GM23338 (cell line): ENCODE data around the gene FIGN. TPM values are rescaled to one million over a fixed set of nuclear protein-coding genes. Genes with fewer than 3 reads are reported as not detected.

Experiments used
- ATAC-seq: fragments of 200-7000 bp; cut with Tn5 transposase; 3 replicates; pipeline ENCODE4 v1.9.1; 2020
- DNase-seq: peaks from one replicate; pipeline ENCODE4 v3.0.0-alpha.2; 2015; ENCODE audit warnings: low spot score
- H2AFZ ChIP-seq: fragments of 200-600 bp; sonication (generic); 2 replicates; pipeline ENCODE4 v1.8.0; 2016; ENCODE audit warnings: antibody characterized with exemption, mild to moderate bottlenecking, moderate library complexity
- H3F3A ChIP-seq: fragments of 200-600 bp; sonication (generic); replicated peaks from 2 replicates; pipeline ENCODE4 v1.8.0; 2017; ENCODE audit warnings: antibody characterized with exemption, mixed run types, low read depth
- H3K27ac ChIP-seq: fragments of 200-600 bp; sonication (generic); 2 replicates; pipeline ENCODE4 v1.6.1; 2016; ENCODE audit warnings: low read depth
- H3K27me3 ChIP-seq: fragments of 200-600 bp; sonication (generic); 2 replicates; pipeline ENCODE4 v1.8.0; 2016; ENCODE audit warnings: mild to moderate bottlenecking, mixed run types, moderate library complexity; ENCODE audit not compliant: insufficient read depth
- H3K36me3 ChIP-seq: fragments of 200-600 bp; sonication (generic); 2 replicates; pipeline ENCODE4 v1.8.0; 2016; ENCODE audit warnings: mild to moderate bottlenecking; ENCODE audit not compliant: insufficient read depth
- H3K4me1 ChIP-seq: fragments of 200-600 bp; sonication (generic); 2 replicates; pipeline ENCODE4 v1.8.0; 2016; ENCODE audit warnings: mild to moderate bottlenecking, moderate library complexity; ENCODE audit not compliant: insufficient read depth
- H3K4me2 ChIP-seq: fragments of 200-600 bp; sonication (generic); 2 replicates; pipeline ENCODE4 v1.7.1; 2017; ENCODE audit warnings: mixed run types
- H3K4me3 ChIP-seq: fragments of 200-600 bp; sonication (generic); 2 replicates; pipeline ENCODE4 v1.6.1; 2016; ENCODE audit warnings: mixed run types
- H3K79me2 ChIP-seq: fragments of 200-600 bp; sonication (generic); replicated peaks from 2 replicates; pipeline ENCODE4 v1.8.0; 2017; ENCODE audit warnings: mild to moderate bottlenecking; ENCODE audit not compliant: insufficient read depth
- H3K9me2 ChIP-seq: fragments of 200-600 bp; sonication (generic); 2 replicates; pipeline ENCODE4 v1.8.0; 2017; ENCODE audit not compliant: insufficient read depth
- H4K20me1 ChIP-seq: fragments of 200-600 bp; sonication (generic); replicated peaks from 2 replicates; pipeline ENCODE4 v1.8.0; 2017; ENCODE audit warnings: mild to moderate bottlenecking; ENCODE audit not compliant: insufficient read depth
- H3K27ac Mint-ChIP-seq: 2 replicates; pipeline ENCODE4 v1.8.0; 2020; ENCODE audit warnings: inconsistent platforms, mild to moderate bottlenecking, moderate library complexity, mixed read lengths
- H3K27me3 Mint-ChIP-seq: 3 replicates; pipeline ENCODE4 v1.8.0; 2022; ENCODE audit warnings: low read depth, mild to moderate bottlenecking, moderate library complexity, mixed read lengths, inconsistent platforms; ENCODE audit not compliant: insufficient read depth, poor library complexity
- H3K36me3 Mint-ChIP-seq: 3 replicates; pipeline ENCODE4 v1.8.0; 2021; ENCODE audit warnings: low read depth, mild to moderate bottlenecking, inconsistent platforms, moderate library complexity, mixed read lengths
- H3K4me1 Mint-ChIP-seq: 3 replicates; pipeline ENCODE4 v1.8.0; 2020; ENCODE audit warnings: mild to moderate bottlenecking, inconsistent platforms, mixed read lengths
- H3K4me3 Mint-ChIP-seq: 3 replicates; pipeline ENCODE4 v1.8.0; 2021; ENCODE audit warnings: moderate library complexity, mild to moderate bottlenecking, inconsistent platforms, mixed read lengths
- H3K9me3 Mint-ChIP-seq: 3 replicates; pipeline ENCODE4 v1.8.0; 2020; ENCODE audit warnings: moderate library complexity, mild to moderate bottlenecking, inconsistent platforms, mixed read lengths
- CREB1 ChIP-seq: fragments of 250-450 bp; sonication (Bioruptor Pico); IDR thresholded peaks from 2 replicates; pipeline ENCODE4 v1.5.0; 2020; ENCODE audit warnings: low read depth, mild to moderate bottlenecking, moderate library complexity
- ETS1 ChIP-seq: IDR thresholded peaks from 2 replicates; pipeline ENCODE4 v1.6.1; 2016; ENCODE audit warnings: antibody characterized with exemption
- EZH2 ChIP-seq: fragments of 200-600 bp; sonication (generic); IDR thresholded peaks from one replicate; pipeline ENCODE4 v1.8.0; 2017; ENCODE audit warnings: antibody characterized with exemption, mild to moderate bottlenecking, low read depth; ENCODE audit not compliant: unreplicated experiment
- EZH2phosphoT487 ChIP-seq: fragments of 200-600 bp; sonication (generic); IDR thresholded peaks from one replicate; pipeline ENCODE4 v1.8.1; 2018; ENCODE audit warnings: antibody characterized with exemption; ENCODE audit not compliant: unreplicated experiment
- JUNB ChIP-seq: IDR thresholded peaks from one replicate; pipeline ENCODE4 v1.6.1; 2016; ENCODE audit warnings: antibody characterized with exemption; ENCODE audit not compliant: unreplicated experiment
- NANOG ChIP-seq: IDR thresholded peaks from 2 replicates; pipeline ENCODE4 v1.6.1; 2016; ENCODE audit warnings: antibody characterized with exemption, borderline replicate concordance
- POLR2AphosphoS5 ChIP-seq: IDR thresholded peaks from 2 replicates; pipeline ENCODE4 v1.6.1; 2016; ENCODE audit warnings: antibody characterized with exemption, low read depth
- REST ChIP-seq: IDR thresholded peaks from one replicate; pipeline ENCODE4 v1.6.1; 2018; ENCODE audit warnings: antibody characterized with exemption; ENCODE audit not compliant: unreplicated experiment
- STAT1 ChIP-seq: IDR thresholded peaks from one replicate; pipeline ENCODE4 v1.6.1; 2016; ENCODE audit warnings: antibody characterized with exemption; ENCODE audit not compliant: unreplicated experiment
- ZNF114 ChIP-seq: fragments of 250-450 bp; sonication (Bioruptor Pico); IDR thresholded peaks from 2 replicates; pipeline ENCODE4 v1.5.0; 2020; ENCODE audit warnings: mild to moderate bottlenecking, moderate library complexity
- ZNF331 ChIP-seq: fragments of 250-450 bp; sonication (Bioruptor Pico); IDR thresholded peaks from 2 replicates; pipeline ENCODE4 v1.5.0; 2020; ENCODE audit warnings: low read depth, mild to moderate bottlenecking, moderate library complexity
- ZNF462 ChIP-seq: fragments of 250-450 bp; sonication (Bioruptor Pico); IDR thresholded peaks from 2 replicates; pipeline ENCODE4 v1.5.0; 2020; ENCODE audit warnings: mild to moderate bottlenecking, moderate library complexity
- polyA plus RNA-seq: library from polyadenylated mRNA; unstranded; fragments of >200 nt; fragmentation: Nextera tagmentation; extraction: Ambion mirVana; gene quantifications from 2 replicates; pipeline ENCODE4 v1.2.1, GENCODE V29; 2016
- total RNA-seq: library from RNA; depleted of rRNA; stranded (reverse); fragments of >200 nt; shearing (Covaris generic); gene quantifications from 2 replicates; pipeline ENCODE4 v1.2.3, GENCODE V29; 2014
- TF ChIP-seq, protein P1 (sequence below), 2 experiments: fragments of 200-600 bp in 1 of 2; sonication (generic) in 1 of 2; conservative IDR thresholded peaks; 2 replicates each; pipeline versions ENCODE4 v1.5.1 to v1.6.1; 2016 to 2017; ENCODE audit warnings: antibody characterized with exemption in 2 of 2, low read depth in 2 of 2, mild to moderate bottlenecking in 2 of 2, moderate library complexity in 1 of 2

Gene FIGN
- total and polyA plus RNA-seq, 2 experiments from 2014 or later: 17.2 to 23.6 TPM

DNA sequence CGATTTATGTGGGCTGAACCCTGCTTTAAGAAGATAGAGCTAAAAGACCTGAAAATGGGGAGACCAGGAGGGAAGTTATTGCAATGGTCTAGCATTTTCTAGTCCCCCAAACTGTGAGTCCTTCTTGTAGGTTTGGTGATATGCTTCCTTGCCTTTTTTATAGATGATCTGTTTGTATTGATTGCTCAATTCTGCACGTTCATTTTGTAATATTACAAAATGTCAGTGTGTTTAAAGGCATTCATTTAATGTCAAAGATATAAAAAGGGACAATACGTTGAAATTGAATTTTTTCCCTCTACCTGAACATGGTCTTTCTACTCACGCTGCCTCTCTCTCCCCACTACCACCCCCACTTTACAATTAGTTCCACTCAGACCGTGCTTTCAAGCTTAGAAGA is 5.6 kb upstream of the FIGN start:
- Mint-ChIP-seq H3K27me3 (peaks cover 2% of the 10 kb centered on the region), H3K9me3 (no peaks in the 10 kb centered on the region), H3K4me1 (peaks cover 13% of the 10 kb centered on the region), H3K36me3 (no peaks in the 10 kb centered on the region), H3K27ac (no peak overlapping the region), H3K4me3 (no peak overlapping the region)
- TF ChIP-seq EZH2phosphoT487 (no peak), ZNF462 (CRISPR knock-in tag) (no peak), REST (no peak), ZNF331 (CRISPR knock-in tag) (no peak), STAT1 (no peak), JUNB (no peak), POLR2AphosphoS5 (no peak), ETS1 (no peak), EZH2 (no peak), ZNF114 (no peak), CREB1 (CRISPR knock-in tag) (no peak), NANOG (no peak)
- TF ChIP-seq, protein P1, sequence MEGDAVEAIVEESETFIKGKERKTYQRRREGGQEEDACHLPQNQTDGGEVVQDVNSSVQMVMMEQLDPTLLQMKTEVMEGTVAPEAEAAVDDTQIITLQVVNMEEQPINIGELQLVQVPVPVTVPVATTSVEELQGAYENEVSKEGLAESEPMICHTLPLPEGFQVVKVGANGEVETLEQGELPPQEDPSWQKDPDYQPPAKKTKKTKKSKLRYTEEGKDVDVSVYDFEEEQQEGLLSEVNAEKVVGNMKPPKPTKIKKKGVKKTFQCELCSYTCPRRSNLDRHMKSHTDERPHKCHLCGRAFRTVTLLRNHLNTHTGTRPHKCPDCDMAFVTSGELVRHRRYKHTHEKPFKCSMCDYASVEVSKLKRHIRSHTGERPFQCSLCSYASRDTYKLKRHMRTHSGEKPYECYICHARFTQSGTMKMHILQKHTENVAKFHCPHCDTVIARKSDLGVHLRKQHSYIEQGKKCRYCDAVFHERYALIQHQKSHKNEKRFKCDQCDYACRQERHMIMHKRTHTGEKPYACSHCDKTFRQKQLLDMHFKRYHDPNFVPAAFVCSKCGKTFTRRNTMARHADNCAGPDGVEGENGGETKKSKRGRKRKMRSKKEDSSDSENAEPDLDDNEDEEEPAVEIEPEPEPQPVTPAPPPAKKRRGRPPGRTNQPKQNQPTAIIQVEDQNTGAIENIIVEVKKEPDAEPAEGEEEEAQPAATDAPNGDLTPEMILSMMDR (conservative IDR thresholded peaks at IDR 0.05; ENCODE audit: low read depth in 2 of 2): no peak
- no peaks in the 10 kb centered on the region for H3K36me3 ChIP-seq
- no peaks in the 10 kb centered on the region for H3F3A ChIP-seq
- no peaks in the 10 kb centered on the region for H3K79me2 ChIP-seq
- H3K27me3 ChIP-seq: no peaks in the 10 kb centered on the region
- H3K27ac ChIP-seq: no peak overlapping the region
- DNase-seq: no peak
- no peaks in the 10 kb centered on the region for H4K20me1 ChIP-seq
- ATAC-seq: no peak
- H2AFZ ChIP-seq: peak overlapping the region; percentile 1; the same call in 1 of the 2 replicates
- no peak overlapping the region for H3K4me3 ChIP-seq
- H3K9me2 ChIP-seq: no peaks in the 10 kb centered on the region
- H3K4me2 ChIP-seq: no peak overlapping the region
- peaks cover 8% of the 10 kb centered on the region for H3K4me1 ChIP-seq
